Measurements from ENCODE around the gene ARFGAP2.

ARFGAP2 gene

DNA sequence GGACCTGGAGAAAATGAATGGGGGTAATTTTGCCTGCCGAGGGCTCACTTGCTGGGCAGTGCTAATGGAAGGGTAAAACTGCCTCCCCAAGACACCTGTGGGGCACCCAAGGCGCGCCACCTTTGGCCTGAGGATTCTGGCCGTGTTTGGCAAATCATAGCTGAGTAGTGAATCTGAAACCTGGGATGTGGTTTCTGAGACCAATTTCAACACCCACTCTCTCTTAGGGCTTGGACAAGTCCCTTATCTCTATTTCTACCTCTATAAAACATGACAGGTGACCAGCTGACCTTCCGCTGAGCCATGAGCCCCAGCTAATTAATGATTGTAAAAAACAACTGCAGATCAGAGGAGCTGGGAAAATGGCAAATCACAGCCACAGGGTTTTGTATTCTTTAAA lies 11.0 kb upstream of the ARFGAP2 start:
- no peak for DNase-seq (ENCODE audit: low read depth)

DNA sequence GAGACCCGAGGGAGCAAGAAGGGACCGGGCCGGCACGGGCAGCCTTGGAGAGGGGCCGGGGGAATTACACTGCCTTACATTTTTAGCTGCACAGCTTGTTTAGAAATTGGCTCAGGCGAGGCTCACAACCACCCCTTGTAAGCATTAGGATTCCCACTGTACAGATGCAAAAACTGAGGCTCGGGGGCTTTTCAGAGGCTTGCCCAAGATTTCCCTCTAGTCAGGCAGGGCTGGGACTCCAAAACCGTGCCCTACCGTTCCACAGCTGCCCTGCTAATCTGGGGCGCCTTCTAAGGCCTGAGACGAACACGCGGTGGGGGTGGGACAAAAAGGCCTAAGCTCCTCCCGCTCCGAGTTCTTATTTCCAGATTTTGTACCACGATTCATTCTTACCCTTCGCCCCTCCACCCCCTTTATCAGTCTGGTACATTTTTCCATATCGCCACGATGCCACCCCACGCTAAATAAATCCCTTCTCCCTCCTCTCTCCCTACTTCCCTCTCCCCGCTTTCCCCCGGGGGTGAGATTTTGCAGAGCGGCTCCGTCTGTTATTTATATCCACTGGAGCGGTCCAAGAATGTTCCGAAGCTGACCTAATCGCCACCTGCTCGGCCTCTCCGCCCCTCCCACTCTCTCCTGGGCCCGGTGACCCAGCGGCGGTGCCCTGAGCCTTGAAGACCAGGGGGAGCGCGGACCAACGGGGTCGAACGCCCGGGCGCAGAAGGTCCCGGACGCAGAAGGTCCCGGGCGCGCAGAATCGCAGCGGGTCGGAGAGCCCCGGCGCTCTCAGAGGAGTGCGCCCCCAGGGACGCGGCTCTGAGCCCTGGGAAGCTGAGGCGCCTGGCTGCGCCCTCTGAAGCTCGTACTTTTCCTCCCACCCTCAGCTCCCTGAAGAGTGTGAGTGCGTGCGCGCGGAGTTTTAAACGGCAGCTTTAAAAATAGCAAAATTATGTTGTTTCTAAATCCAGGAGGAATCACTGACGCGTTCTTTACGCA lies 10.3 kb upstream of the ARFGAP2 start:
- DNase-seq (ENCODE audit: low read depth) = no peak

DNA sequence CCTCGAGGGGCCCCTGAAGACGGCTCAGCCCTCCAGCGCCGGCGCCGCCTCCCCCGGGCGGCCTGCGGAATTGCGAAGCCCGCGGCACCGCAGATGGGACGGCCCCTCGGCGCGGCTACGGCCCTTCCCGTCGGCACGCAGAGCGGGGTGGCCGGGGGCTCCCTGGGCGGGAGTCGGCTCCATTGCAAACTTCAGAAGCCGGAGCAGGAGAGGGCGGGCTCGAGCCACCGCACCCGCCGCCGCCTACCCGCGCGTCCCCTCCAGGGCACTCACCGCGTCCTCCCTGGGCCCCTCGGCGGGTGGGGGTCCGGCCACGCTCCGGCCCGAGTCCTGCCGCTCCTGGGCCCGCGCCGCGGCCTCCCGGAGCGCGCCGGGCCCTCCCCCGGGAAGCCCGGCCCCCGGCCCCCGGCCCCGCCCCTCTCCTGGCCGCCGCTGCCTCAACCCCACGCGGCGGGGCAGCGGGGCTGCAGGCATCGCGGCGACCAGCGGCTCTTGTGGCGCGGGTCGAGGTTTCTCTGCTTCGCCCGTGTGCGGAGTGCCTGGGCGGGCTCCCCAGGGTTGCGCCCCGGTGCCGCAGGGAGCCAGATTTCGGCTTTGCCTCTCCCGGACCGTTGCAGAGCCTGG lies 9.5 kb upstream of the ARFGAP2 start, which contains the start of gene PACSIN3:
TSS of gene PACSIN3 (minus strand) at position 359 of the 624 bp plus-strand sequence. CDS start 3,707 bp downstream, outside the sequence.
- no peak for DNase-seq (ENCODE audit: low read depth)

DNA sequence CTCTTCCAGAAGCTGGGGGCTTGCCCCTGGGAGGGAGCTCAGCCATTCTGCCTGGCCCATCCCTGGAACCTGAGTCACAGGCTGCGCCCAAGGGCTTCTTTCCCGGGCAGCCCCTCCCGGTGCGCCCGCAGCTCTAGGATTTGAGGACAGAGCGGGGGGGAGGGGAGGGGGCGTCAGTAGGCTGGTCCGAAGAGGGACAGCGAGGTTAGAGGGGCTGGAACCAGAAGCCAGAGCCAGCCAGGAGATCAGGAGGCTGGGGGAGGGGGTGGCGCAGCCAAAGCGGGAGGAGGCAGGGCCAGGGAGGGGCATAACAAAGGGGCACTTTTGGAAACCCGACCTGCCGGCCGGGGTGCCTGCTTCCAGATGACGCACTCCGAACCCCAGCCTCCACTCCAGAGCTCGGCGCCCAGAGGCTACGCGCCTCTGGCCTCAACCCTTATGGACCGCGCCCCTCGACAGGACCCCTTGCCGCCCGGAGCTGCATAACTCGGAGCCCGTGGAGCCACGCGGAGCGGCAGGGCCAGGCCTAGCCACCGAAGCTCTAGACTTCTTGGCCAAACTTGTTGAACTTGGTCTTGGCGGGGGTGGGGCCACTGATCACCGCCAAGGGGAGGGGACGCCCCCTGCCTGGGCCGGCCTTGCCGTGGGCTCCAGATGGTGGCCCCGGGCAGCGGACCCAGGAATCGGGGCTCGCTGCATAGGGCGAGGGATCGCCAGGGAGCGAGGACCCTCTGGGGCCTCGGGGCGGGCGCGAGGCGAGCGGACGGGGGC lies 8.8 kb upstream of the ARFGAP2 start:
- DNase-seq (ENCODE audit: low read depth) = no peak

DNA sequence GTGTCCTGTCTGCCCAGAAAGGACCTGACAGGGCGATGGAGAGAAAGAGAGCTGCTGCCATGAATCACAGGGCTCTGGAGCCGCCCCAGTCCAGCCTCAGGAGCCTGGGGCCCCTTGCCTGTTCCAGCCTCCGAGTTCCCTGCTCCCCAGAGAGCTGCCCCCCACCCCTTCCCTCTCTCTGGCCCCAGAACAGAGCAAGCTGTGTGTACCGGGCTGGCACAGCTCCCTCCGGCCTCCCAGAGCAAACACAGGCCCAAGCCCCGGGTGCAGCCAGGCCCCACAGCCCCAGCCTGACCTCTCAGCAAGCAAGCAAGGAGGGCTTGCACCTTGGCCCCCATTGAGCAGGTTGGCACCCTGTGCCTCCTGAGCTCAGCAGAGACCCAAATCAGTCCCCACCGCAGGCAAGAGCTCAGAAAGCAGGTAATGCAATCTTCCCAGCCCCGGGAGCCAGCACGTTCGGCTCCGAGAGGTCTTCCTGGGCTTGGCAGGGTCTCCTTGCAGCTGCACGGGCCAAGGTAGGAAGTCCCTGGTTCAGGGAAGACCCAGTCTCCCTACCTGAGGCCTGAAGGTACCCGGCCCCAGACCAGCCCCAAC lies 8.1 kb upstream of the ARFGAP2 start:
- no peak for DNase-seq (ENCODE audit: low read depth)

DNA sequence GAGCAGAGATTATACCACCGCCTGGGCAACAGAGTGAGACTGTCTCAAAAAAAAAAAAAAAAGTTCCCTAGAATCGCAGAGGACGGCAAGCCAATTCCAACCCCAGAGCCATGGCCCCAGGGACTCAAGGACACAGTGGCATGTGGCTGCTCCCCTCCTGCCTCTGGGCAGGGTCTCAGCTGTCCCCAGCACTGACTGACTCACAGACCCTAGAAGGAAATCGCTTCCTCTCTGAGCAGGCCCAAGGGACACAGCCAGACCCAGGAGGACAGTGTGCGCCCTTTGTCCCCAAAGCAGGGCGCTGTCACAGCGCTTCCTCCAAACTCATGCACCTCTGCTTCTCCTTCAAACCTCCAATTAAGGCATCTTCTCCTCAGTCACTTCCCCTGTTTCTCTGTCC lies 7.3 kb upstream of the ARFGAP2 start:
- DNase-seq (ENCODE audit: low read depth) = no peak

DNA sequence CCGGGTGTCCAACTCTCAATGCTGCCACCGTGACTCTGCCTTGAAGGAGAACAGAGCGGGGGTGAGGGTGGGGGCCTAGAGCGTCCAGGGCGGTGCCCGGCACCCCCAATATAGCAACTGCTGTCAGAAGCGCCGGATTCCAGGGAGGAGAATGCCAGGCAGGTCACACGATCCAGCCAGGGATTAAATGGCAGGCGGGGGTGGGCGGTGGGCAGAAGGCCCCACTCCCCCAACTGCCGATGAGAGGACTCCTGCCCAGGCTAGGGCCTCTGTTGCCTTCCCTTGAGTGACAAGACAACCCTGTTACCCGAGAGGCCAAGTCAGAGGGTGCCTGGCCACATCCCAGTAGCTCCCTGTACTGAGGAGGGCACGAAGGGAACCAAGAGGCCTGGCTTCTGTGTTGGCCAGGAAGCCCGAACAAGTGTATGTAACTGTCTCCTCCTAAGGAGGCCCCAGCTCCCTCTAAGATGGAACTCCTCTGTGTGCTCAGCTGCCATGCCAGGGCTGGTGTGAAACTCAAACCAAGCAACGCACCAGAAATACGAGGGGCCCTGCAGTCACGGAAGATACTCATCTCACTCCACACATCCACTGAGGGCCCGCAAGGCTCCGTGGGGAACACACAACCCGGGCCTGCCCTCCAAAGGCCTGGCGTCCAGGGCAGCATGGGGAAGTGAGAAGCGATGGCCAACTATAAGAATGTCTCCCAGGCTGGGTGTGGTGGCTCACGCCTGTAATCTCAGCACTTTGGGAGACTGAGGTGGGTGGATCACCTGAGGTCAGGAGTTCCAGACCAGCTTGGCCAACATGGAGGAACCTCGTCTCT lies 6.6 kb upstream of the ARFGAP2 start:
- DNase-seq (ENCODE audit: low read depth) = no peak

DNA sequence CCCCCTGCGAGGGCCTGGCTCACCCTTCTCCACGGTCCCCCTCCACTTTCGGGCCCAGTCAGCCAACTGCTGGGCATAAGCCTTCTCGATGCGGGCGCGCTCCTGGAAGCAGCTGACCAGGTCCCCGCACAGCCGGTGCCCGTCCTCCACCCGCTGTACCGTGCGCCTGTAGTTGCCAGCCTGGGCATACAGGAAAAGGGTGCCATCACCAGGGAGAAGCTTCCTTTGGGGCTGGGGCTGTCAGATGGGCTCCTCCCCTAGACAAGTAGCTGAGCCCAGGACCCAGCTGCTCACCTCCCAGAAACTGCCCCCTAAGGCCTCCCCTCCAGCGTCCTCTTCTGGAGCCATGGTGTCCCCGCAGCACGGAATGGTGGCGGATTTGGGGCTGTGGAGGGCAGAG lies 5.7 kb upstream of the ARFGAP2 start:
- no peak for DNase-seq (ENCODE audit: low read depth)

DNA sequence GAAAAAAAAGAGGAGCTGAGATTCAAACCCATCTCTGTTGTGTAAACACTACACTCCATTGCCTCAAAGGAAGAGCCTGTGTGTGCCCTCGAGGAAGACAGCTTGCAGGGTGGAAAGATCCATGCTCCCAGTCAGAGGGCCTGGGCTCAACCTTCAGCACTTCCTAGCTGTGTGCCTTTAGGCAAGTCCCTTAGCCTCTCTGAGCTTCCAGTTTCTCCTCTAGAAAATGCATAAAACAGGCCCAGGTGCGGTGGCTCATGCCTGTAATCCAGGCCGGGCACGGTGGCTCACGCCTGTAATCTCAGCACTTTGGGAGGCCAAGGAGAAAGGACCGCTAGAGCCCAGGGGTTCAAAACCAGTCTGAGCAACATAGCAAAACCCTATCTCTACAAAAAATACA lies 4.6 kb upstream of the ARFGAP2 start:
- no peak for DNase-seq (ENCODE audit: low read depth)

DNA sequence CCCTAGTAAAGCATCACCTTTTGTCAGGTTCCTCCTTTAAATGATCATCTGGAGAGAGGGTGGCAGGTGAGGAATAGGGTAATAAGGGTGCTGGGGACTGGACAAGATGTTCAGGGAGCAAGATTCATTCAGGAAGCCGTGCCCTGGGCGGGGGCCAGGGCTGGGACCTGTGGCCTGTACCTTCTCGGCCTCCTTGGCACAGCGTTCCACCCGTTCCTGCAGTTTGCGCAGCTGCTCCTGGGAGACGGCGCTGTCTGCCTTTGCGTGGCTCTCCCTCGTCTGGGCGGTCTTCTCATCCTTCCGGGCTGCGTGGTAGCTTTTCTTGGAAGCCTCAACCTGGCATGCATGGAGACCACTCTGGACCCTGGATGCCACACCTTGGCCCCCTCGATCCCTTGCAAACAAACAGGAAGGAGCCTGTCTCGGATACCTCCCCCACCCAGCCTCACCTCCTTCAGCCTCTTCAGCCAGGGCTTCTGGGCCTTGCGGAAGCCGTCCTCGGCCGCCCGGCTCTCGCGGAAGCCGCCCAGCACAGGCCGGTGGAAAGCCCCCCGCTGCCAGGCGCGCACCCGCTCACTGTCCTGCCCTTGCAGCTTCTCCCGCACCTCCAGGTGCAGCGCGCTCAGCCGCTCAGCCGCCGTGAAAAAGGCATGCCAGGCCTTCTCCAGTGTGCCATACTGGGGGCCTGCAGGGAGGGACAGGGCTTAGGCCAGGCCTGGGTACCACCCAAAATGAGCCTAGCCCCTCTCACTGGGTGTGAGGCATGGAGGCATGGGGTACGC lies 3.5 kb upstream of the ARFGAP2 start:
- DNase-seq (ENCODE audit: low read depth) = no peak

DNA sequence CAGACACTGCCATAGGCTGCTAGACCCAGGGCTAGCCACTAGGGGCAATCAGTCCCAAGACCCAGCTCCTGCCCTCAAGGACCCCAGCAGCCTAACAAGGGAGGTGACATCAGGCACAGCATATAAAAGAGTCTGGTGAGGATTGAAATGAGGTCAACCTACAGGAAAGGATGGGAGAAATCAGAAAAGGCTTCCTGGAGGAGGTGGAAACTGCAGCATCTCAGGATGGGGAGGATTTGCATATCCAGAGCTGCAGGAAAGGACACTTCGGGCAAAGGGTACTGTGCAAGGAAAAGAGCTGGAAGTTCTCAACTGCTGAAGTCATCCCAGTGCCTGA lies 2.9 kb upstream of the ARFGAP2 start:
- DNase-seq (ENCODE audit: low read depth) = no peak

DNA sequence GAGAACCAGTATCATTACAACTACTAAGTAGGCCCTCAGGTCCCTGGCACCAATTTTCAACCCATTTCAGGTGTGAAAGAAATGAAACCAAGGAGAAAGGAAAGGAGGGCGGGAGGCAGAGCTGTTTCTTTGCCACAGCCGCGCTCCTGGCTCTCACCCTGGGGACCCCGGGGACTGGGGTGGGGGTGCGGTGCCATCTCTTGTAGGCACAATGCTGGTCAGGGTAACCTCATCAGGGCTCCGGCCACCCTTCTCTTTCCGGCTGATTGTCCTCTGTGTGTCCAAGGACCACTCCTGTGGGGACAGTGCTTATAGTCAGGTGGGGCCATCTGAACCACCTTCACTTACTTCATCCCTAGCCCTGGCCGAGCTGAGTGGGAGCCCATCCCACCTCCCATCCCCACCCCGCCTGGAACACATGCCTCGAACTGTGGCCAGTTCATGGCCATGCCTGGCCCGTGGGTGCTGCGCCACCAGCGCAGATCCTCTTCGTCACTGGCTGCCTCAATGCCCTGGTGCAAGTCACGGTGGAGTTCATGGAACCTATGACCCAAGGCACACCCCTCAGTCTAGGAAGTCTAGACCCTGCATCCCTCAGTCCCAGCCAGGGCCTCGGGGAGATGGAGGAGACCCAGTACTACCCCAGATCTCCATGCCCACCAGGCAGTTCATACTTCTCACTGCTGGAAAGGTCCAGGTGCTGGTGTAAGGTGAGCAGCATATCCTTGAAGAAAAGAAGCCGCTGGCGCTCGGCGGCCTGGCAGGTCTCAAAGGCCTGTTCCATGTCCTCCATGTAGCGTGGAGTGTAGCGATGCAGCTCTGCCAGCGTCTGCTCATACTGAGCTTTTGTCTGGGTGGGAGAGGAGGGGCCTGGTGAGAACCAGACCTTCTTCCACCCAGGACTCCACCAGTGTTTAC lies 2.3 kb upstream of the ARFGAP2 start:
- DNase-seq (ENCODE audit: low read depth) = no peak

DNA sequence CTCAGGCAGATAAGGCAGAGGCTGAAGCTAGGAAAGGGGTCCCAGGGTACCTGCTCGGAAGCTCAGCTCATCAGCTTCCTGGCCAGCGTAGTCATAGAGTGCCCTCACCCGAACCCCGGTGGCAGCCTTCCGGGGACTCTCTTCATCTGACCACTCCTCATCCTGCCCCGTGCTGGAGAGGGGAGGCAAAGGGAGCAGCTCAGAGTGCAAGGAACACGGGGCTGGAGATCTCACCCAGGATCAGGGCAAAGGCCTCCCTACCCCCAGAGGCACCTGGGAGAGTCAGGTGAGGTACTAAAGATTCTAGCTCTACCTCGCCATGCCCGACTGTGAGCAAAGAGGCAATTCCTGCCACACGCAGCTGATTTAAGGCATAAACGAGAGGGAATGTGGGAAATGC lies 1.6 kb upstream of the ARFGAP2 start:
- no peak for DNase-seq (ENCODE audit: low read depth)

DNA sequence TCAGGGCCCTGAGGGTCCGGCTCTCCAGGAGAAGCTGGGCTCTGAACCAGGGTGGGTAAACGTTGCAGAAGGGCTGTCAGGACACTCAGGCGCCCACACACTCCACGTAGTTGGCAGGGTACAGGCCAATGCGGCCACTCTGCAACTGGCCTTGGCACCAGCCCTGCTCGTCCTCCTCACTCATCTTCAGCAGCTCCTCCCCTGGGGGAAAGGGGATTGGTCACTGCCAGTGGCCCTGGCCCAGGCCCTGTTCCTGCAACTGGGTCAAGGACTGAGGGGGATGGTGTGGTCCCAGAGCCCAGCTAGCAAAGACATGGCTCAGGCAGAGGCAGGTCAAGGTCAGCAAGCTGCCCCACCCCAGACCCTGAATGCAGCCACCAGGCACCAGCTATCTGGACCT lies 1.2 kb upstream of the ARFGAP2 start:
- DNase-seq (ENCODE audit: low read depth) = no peak

DNA sequence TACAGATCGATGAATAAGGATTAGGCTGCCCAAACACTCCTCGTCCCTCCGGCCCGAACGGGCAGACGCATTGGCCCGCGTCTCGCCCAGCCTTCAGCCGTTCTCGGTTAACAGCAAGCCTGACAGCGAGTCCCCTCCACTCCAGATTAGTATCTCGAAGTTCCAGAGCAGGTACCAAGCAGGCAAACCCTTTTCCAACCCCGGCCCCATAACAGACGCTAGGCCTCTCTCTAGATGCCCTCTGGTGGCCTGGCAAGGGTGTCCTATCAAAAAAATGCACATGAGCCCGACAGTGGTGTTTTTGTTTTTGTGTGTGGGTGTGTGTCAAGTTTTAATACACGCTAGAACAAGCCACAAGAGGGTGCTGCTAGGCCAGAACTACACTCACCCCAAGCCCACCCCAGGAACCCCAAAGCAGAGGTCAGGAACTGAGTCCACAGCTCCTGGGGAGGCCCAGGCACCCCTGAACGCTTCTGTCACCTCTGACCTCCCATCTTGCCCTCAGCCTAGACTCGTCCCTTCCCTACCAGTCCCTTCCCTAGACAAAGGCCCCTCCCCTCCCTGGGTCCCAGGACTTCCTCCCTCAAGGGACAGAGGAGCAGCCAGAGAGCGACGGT lies 658 bp upstream of the ARFGAP2 start:
- no peak for DNase-seq (ENCODE audit: low read depth)

DNA sequence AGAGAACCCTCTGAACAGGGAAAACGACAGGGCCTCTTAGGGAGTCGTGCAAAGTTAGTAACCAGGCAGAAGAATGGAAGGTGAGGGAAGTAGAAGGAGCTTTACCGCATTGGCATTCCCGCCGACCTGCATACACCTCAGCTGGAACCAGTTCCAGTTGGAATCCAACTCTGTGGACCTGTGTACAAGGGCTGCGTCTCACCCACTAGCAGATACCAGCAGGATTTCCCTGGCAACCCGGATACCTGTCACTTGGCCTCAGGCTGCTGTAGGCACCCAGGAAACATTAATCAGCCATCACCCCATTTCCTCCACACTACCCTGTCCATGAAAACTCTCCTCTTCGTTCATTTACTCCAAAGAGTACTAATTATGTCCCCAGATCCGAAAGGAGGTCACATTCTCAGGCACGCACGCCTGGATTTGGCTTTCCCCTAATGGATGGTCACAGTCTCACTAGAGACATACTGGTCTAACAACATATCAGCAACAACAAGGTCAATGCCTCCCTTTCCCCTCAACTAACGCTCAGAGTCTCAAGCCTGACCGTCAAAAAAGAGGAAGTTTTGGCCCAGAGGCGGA lies 842 bp downstream of the ARFGAP2 start:
- DNase-seq (ENCODE audit: low read depth) = no peak

DNA sequence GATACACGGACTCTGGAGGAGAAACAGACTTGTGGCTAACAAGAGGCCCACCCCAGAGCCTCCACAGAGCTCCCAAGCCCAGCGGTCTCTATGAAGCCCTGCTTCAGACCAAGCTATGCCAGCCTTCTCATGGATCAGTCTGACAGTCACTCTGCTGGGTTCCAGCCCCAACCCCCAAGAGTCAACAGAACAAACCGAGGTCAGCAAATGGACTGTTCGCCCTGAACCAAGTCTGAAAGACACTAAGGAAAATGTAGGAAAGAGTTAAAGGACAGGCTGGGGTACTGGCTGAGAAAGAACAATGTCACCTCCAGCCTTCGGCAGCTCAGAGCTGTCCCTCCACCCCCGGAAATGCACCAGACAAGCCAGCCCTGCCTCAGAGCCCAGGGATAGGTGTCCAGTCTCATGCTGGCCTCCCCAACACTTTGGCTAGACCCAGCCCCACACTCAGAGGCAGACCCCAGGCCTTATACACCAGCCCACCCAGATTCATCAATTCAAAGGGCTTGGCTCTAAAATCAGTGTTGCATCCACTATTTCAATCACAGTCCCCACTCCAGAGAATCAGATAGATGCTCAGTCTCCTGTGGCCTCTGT lies 3.8 kb downstream of the ARFGAP2 start:
- no peak for DNase-seq (ENCODE audit: low read depth)

DNA sequence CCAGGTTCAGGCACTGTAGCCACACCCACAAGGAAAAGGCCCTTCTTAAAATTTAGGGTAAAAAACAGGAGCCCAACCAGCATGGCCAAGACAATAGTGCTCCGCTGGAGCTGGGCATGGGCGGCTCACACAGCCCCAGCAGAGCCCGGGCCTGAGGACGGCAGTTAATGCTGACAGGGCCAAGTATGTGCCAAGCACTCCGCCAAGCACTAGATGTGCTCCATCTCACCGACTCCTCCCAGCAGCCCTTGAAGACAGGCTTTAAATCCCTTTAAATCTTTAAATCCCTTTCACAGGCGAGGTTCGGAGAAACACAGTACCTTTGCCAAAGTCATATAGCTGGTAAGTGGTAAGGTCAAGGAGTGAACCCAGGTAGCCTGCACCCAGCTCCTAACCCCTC lies 4.8 kb downstream of the ARFGAP2 start:
- no peak for DNase-seq (ENCODE audit: low read depth)

Measured in HS-5 (cell line).